ENCODE measurements around the gene MINK1. TPM values are rescaled to one million over a fixed set of nuclear protein-coding genes. Genes with fewer than 3 reads are reported as not detected.
A peak's percentile ranks its signal among the peaks of the same experiment; 100 is the strongest.

Gene MINK1
- total and polyA plus RNA-seq, 2 of the 13 experiments (the other 11 are each of a cell fraction or from before 2014, with no cell fraction given) = 17.2 to 63.9 TPM

- TF ChIP-seq ZSCAN22 (CRISPR knock-in tag; IDR thresholded peaks at IDR 0.05) (no peak), MBNL3 (CRISPR knock-in tag; conservative IDR thresholded peaks at IDR 0.05) (no peak), RFXANK (CRISPR knock-in tag; IDR thresholded peaks at IDR 0.05) (no peak), ZNF143 (CRISPR knock-in tag; IDR thresholded peaks at IDR 0.05) (0 out of 2 replicates have a peak, but pooled peaks have one; percentile 36), TMF1 (CRISPR knock-in tag; IDR thresholded peaks at IDR 0.05; ENCODE audit: low read depth) (no peak), CSRNP1 (CRISPR knock-in tag; IDR thresholded peaks at IDR 0.05) (no peak), ZNF777 (CRISPR knock-in tag; IDR thresholded peaks at IDR 0.05) (no peak), CBX1 (IDR thresholded peaks at IDR 0.05; ENCODE audit: low read depth) (peak; percentile 37), SOX6 (IDR thresholded peaks at IDR 0.05) (no peak), SOX6 (CRISPR knock-in tag; IDR thresholded peaks at IDR 0.05) (no peak; the same call in 1 of the 2 replicates), HDAC1 (CRISPR knock-in tag; IDR thresholded peaks at IDR 0.05) (peak; percentile 56), MATR3 (CRISPR knock-in tag; IDR thresholded peaks at IDR 0.05) (no peak), MTA3 (CRISPR knock-in tag; IDR thresholded peaks at IDR 0.05) (no peak), SIX1 (CRISPR knock-in tag; IDR thresholded peaks at IDR 0.05; ENCODE audit: borderline replicate concordance) (no peak), THAP7 (CRISPR knock-in tag; IDR thresholded peaks at IDR 0.05) (no peak), ISL2 (CRISPR knock-in tag; IDR thresholded peaks at IDR 0.05) (peak; percentile 60), ZBTB34 (CRISPR knock-in tag; IDR thresholded peaks at IDR 0.05) (no peak), DNMT1 (CRISPR knock-in tag; IDR thresholded peaks at IDR 0.05) (no peak; the same call in 1 of the 2 replicates), ZC3H4 (CRISPR knock-in tag; IDR thresholded peaks at IDR 0.05; ENCODE audit: borderline replicate concordance) (no peak), ZBTB33 (CRISPR knock-in tag; IDR thresholded peaks at IDR 0.05) (no peak), ZBTB21 (CRISPR knock-in tag; IDR thresholded peaks at IDR 0.05) (no peak), ZNF678 (CRISPR knock-in tag; IDR thresholded peaks at IDR 0.05) (no peak), TFAP4 (IDR thresholded peaks at IDR 0.05; ENCODE audit: borderline replicate concordance, low read depth) (no peak), MIER2 (CRISPR knock-in tag; IDR thresholded peaks at IDR 0.05) (no peak)
These were observed 44.1 kb upstream of the MINK1 start, which contains the start of gene GLTPD2 (continued) for GRCh38 chr17:4788807-4789700.
